ENCODE results near the gene ITPR2.

Gene ITPR2

DNA sequence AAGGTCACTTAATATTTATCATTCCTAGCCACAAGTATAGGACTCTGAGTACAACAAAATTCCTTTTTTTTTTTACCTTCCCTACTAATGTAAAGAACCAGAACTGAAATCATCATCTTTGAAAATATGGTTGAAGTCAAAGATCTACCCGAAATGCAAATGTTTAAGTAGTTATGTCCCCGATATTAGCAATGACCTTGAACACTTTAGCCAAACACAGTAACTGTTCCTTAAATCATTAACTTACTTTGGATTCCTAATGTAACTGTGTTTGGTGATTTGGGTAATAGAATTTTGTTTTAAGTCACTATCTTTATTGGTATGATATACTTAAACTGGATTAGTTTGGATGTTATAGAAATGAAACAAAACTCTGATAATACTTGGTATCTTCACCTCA lies 14.4 kb downstream of the ITPR2 start:
- Histone ChIP-seq H3K27me3 (ENCODE audit: insufficient read depth, low read length, poor library complexity, severe bottlenecking) (no peaks in the 10 kb centered on the region), H3K4me3 (ENCODE audit: low read length, poor library complexity, severe bottlenecking) (no peak overlapping the region), H2AFZ (ENCODE audit: low read length) (no peak overlapping the region), H3K9me3 (ENCODE audit: insufficient read depth, low read depth, low read length) (no peaks in the 10 kb centered on the region), H3F3A (ENCODE audit: low read depth) (no peaks in the 10 kb centered on the region), H3K79me2 (ENCODE audit: insufficient read depth, low read length) (peaks cover 48% of the 10 kb centered on the region), H4K20me1 (ENCODE audit: insufficient read depth, low read length, poor library complexity, severe bottlenecking) (no peaks in the 10 kb centered on the region), H3K4me2 (ENCODE audit: low read depth, low read length, poor library complexity, severe bottlenecking) (no peak overlapping the region), H3K9ac (ENCODE audit: low read depth, low read length, poor library complexity, severe bottlenecking) (no peak overlapping the region), H3K4me1 (ENCODE audit: insufficient read depth, low read length, poor library complexity, severe bottlenecking) (peaks cover 7% of the 10 kb centered on the region), H3K9me2 (replicated peaks; ENCODE audit: low read depth, low read length) (no peaks in the 10 kb centered on the region), H3K36me3 (ENCODE audit: insufficient read depth, low read length) (0 out of 2 replicates have a peak, but pooled peaks cover 5% of the 10 kb centered on the region)
- TF ChIP-seq EZH2phosphoT487 (IDR thresholded peaks at IDR 0.05; ENCODE audit: borderline replicate concordance): no peak
- no peak for TF ChIP-seq CTCF (conservative IDR thresholded peaks at IDR 0.05; ENCODE audit: low read length)

DNA sequence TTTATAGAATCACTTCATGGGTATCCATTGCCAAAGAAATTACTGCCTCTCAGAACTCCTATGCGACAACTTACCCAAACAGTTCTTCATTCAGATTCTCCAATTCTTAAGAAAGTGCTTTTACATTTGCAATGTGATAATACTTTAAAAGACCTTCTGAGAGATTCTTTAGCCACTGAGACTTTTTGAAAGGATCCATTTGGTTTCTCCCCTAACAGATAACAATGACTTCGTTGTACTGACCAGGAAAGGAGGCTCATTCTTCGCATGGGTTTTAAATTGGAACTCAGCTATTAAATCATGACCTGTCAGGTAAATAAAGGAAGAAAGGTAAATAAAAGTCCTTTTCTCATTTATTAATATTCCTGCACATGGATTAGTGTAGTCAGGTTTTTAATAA lies 14.8 kb downstream of the ITPR2 start:
- Histone ChIP-seq H3K79me2 (ENCODE audit: insufficient read depth, low read length) (peaks cover 44% of the 10 kb centered on the region), H3K4me2 (ENCODE audit: low read depth, low read length, poor library complexity, severe bottlenecking) (no peak overlapping the region), H3K9me2 (replicated peaks; ENCODE audit: low read depth, low read length) (no peaks in the 10 kb centered on the region), H3K9me3 (ENCODE audit: insufficient read depth, low read depth, low read length) (no peaks in the 10 kb centered on the region), H2AFZ (ENCODE audit: low read length) (no peak overlapping the region), H3K27me3 (ENCODE audit: insufficient read depth, low read length, poor library complexity, severe bottlenecking) (no peaks in the 10 kb centered on the region), H3F3A (ENCODE audit: low read depth) (no peaks in the 10 kb centered on the region), H4K20me1 (ENCODE audit: insufficient read depth, low read length, poor library complexity, severe bottlenecking) (no peaks in the 10 kb centered on the region), H3K9ac (ENCODE audit: low read depth, low read length, poor library complexity, severe bottlenecking) (no peak overlapping the region), H3K4me3 (ENCODE audit: low read length, poor library complexity, severe bottlenecking) (no peak overlapping the region), H3K36me3 (ENCODE audit: insufficient read depth, low read length) (0 out of 2 replicates have a peak, but pooled peaks cover 5% of the 10 kb centered on the region), H3K4me1 (ENCODE audit: insufficient read depth, low read length, poor library complexity, severe bottlenecking) (peaks cover 3% of the 10 kb centered on the region)
- TF ChIP-seq EZH2phosphoT487 (IDR thresholded peaks at IDR 0.05; ENCODE audit: borderline replicate concordance): no peak
- TF ChIP-seq CTCF (conservative IDR thresholded peaks at IDR 0.05; ENCODE audit: low read length): no peak

GRCh38 chr12:26817183-26817591 lies 15.8 kb downstream of the ITPR2 start:
- Histone ChIP-seq H3F3A (ENCODE audit: low read depth) (no peaks in the 10 kb centered on the region), H3K9me3 (ENCODE audit: insufficient read depth, low read depth, low read length) (no peaks in the 10 kb centered on the region), H3K4me1 (ENCODE audit: insufficient read depth, low read length, poor library complexity, severe bottlenecking) (no peaks in the 10 kb centered on the region), H3K4me2 (ENCODE audit: low read depth, low read length, poor library complexity, severe bottlenecking) (no peak overlapping the region), H3K79me2 (ENCODE audit: insufficient read depth, low read length) (peaks cover 34% of the 10 kb centered on the region), H3K27me3 (ENCODE audit: insufficient read depth, low read length, poor library complexity, severe bottlenecking) (no peaks in the 10 kb centered on the region), H4K20me1 (ENCODE audit: insufficient read depth, low read length, poor library complexity, severe bottlenecking) (no peaks in the 10 kb centered on the region), H3K4me3 (ENCODE audit: low read length, poor library complexity, severe bottlenecking) (no peak overlapping the region), H3K36me3 (ENCODE audit: insufficient read depth, low read length) (0 out of 2 replicates have a peak, but pooled peaks cover 5% of the 10 kb centered on the region), H2AFZ (ENCODE audit: low read length) (no peak overlapping the region), H3K9me2 (replicated peaks; ENCODE audit: low read depth, low read length) (no peaks in the 10 kb centered on the region), H3K9ac (ENCODE audit: low read depth, low read length, poor library complexity, severe bottlenecking) (no peak overlapping the region)
- TF ChIP-seq CTCF (conservative IDR thresholded peaks at IDR 0.05; ENCODE audit: low read length) (no peak), EZH2phosphoT487 (IDR thresholded peaks at IDR 0.05; ENCODE audit: borderline replicate concordance) (no peak)

Measured in Loucy (cell line).